ENCODE measurements around the gene FOXO3B.
A peak's percentile ranks its signal among the peaks of the same experiment; 100 is the strongest.
"Not testable (repeated sequence)": the region's sequence is repeated elsewhere in the genome, so short reads cannot be mapped to it uniquely, and the experiment has no call there.

The FOXO3B gene

DNA sequence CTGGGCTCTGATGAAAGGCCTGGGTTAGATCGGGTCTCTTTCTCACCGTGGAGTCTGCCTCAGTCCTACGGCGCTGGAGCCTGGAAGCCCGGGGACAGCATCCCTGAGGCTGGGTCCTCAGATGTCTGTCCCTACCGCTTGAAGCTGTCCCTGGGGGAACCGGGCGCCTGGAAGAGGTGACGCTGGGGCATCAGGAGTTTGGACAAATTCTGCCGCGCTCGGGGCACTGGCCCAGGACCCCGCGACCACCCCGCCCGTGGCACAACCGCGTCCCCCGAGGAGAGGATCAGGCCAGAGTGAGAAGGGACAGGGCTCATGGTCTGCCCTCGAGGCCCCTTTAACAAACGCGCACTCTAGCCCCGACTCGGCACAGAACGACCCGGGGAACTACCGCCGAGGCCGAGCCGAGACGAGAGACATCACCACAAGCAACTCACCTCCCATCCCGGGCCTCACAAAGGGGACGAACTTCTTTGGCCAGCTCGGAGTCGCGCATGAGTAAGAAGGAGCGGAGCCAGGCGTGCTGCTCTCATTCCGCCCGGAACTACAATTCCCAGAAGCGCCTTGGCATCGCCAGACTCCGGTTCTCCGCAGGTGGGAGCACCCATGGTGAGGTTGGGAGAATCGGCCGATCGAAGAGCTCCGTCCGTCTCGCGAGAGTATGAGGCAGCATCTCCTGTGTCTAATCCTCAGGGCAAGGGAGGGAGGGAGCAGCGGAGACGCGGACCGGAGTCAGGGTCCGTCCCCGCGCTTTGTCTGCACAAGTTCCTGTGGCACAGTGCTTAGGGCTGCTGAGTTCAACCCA is at the start of gene FOXO3B:
Gene FOXO3B (minus strand): TSS at position 548 of the 805 bp plus-strand sequence. CDS start 663 bp downstream, outside the sequence.
- DNase-seq (ENCODE audit: low read depth), result peak; percentile 91

DNA sequence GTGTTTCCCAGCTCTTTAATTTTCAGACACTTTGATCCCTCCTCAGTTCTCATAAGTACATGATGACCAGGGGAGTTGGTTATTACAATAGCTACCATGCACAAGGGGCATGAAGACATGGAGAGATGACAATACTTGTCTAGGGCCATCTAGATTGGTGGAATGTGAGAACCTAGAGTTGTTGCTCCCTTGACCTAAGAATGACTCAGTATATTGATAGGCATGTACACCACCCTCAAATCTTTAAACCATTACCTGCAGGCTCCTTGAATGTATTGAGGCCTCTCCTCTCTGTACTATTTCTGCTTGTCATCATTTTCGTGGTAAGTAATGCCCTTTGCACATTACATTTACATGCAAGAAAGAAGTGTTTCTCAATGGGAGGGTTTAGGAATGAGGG is 41.4 kb upstream of the FOXO3B start:
- not testable (repeated sequence) for DNase-seq (ENCODE audit: low read depth)

DNA sequence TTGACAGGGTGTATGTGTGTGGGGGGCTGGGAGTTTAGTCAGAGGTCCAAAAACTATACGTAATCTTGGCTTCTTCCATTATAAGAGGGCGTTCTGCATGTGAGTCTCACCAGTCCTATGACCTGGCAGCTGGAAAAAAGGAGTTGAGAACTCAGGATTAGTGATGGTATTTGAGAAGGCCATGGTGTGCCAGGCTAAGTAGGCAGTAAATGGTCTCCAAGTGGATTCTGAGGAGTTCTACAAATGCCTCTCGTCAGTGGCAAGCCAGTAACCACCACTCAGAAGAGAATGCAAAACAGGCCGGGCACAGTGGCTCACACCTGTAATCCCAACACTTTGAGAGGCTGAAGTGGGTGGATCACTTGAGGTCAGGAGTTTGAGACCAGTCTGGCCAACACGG is 40.5 kb upstream of the FOXO3B start:
- not testable (repeated sequence) for DNase-seq (ENCODE audit: low read depth)

DNA sequence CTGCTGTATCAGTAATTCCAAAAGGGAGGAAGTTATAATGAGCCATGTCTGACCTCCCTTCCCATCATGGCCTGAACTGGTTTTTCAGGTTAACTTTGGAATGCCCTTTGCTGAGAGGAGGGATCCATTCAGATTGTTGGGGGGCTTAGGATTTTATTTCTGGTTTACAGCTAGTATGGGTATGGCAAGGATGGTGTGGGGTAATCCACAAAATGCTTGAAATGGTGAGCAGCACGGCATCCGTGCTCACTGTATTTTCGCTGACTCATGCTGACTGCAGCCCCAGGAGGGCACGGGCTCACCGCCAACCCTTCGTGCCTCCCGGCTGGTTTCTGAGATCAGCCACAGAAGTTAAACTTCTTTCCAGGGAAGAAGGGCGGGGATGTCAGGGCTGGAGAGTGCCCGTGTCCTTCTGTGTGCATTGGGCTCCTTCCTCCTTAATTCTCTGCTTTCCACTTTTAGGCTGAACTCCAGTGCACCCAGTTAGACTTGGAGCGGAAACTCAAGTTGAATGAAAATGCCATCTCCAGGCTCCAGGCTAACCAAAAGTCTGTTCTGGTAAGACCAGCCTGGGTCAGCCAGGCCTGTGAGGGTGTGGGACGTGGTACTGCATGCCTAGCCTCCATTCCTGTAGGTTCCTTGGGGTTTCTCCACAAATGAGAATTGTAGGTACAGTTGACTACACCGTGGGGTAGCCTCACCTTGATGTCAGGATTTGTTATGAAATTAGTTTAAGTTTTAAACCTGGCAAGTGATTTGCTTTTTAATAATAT is 39.8 kb upstream of the FOXO3B start:
- DNase-seq (ENCODE audit: low read depth), result not testable (repeated sequence)

DNA sequence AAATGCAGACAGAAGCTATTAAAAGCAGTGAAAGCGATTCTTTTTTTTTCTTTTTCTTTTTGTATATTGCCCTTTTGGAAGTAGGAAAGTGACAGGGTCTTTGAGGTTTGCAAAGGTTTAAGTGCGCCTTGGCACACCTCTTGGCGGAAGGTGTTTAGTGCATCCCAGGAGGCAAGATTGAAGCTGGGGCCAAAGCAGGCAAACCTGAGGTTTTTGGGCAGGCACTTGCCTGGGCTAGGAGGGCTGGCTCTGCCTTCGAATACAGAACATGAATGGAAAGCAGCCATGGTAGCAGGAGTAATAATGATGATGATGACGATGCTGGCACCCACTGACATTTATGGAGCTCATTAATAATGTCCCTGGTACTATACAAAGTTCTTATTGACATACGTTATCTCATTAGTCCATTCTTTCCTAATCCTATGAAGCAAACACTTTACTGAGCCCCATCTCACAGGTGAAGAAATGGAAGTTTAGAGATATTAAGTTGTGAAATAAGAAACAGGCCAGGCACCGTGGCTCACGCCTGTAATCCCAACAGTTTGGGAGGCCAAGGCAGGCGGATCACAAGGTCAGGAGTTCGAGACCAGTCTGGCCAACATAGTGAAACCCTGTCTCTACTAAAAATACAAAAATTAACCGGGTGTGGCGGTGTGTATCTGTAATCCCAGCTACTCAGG is 37.5 kb upstream of the FOXO3B start:
- DNase-seq (ENCODE audit: low read depth), result not testable (repeated sequence)

DNA sequence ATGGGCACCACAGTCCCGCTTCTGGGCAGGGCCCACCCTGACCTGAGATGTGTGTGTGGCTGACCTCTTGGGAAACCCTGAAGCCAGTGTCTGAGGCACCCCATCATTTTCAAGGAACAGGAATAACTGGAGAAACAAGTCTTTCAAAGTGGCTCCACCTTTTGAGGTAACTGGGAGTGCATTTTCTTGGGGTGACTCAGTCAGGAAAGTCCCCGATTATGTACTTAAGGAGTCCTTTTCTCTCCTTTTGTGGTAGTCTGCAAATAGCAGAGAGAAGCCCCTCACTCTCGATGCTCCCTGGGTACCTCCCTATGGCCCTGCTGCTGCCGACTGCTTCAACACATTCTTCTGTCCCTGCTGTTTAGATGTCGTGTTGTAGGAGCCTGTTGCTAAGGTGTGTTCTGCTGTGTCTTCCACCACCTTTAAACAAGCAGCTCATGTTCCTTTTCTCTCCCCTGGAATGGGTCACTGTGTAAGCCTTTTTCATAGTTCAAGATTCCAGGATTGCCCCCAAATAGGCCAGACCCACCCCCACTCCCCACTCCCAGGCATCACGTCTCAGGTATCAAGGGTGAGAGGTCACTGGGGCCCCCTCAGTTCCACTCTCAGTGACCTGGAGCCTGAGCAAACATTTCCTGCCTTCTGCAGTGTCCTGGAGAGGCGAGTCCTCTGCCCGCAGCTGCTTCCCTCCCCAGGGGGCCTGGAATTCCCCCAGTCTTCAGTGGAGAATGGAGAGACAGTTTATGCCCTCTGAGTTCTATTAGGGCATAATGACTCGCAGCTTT is 36.7 kb upstream of the FOXO3B start:
- DNase-seq (ENCODE audit: low read depth), result peak; percentile 69

DNA sequence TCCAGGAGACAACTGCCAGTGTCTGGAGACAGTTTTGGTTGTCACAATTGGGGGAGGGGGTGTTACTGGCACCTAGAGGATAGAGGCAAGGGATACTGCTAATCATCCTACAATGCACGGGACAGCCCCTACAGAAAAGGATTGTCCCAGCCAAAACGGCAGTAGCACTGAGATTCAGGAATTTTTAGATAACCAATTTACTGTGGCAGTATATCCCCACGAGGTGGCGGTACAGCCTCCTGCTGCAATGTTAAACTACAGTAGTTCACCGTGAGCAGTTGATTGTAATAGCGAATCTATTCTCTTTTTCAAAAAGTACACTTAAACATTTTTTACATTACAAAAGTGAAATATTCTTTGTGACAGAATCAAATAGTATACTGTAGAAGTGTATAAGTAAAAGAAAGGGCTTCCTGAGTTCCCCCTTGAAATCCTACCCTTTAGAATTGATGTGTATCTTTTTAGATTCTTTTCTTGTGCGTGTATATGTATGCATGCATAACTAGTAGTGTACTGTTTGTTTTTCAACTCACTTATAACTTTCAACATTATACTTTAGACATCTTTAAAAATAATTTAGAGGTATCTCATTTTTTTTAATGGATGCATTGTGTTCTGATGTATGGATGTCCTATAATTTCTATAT is 30.4 kb upstream of the FOXO3B start:
- peak; percentile 66 for DNase-seq (ENCODE audit: low read depth)

DNA sequence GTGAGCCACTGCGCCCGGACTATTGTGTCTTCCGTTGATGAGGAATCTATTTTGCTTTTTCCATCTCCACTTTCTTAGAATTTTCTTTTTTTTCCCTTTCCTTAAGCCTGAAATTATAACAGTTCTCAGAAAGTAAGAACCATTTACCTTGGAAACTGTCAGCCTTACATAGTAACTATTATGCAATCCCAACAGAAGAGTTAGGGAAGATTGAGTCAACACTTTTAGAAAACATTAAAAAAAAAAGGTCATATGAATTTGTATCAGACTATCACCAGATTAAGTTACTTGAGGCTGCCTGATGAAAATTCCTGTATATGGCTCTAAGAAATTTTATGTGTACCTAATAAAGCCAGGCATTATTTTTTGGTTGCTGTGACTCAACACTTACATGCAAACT is 26.1 kb upstream of the FOXO3B start:
- DNase-seq (ENCODE audit: low read depth), result not testable (repeated sequence)

DNA sequence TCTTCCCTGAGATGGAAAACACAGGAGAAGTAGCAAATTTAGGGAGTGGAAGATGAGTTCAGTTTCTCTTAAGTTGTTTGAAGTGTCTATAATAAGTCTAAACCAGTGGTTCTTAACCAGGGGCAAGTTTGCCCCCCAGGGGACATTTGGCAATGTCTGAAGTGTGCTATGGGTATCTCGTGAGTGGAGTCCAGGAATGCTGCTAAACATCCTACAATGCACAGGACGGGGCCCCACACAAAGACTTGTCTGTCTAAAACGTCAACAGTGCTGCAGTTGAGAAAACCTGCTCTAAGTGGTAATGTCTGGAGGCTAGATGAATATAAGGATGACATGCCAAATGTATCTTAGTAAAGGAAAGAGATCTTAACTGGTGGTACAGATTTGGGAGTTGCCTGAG is 23.8 kb upstream of the FOXO3B start:
- DNase-seq (ENCODE audit: low read depth), result not testable (repeated sequence)

DNA sequence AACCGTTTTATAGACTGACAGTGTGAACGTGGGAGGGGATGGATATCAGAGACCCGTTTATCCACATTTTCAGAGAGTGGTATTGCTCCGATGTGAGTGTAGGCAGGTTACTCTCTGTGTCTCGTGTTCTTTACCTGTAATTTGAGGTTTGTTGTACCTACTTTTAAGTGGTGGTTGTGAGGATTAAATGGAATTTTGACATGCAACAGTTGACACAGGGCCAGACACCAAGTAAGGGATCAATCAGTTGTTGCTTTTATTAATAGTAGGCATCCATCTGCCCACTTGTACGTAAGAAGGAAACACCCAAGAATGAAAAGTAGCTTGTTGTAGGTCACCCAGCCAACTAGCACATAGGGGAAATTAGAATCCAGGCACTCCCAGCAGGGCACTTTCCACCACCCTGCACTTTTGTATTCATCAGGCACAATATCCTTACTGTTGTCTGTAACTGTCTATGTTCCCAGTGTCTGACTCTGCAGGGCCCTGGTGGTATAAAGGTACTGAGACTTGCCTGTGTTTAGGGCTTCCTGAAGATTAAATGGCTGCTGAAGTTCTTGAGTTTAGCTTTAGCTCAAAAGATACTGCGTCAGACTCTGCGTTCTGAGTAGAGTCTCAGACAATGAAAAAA is 16.5 kb upstream of the FOXO3B start:
- not testable (repeated sequence) for DNase-seq (ENCODE audit: low read depth)

DNA sequence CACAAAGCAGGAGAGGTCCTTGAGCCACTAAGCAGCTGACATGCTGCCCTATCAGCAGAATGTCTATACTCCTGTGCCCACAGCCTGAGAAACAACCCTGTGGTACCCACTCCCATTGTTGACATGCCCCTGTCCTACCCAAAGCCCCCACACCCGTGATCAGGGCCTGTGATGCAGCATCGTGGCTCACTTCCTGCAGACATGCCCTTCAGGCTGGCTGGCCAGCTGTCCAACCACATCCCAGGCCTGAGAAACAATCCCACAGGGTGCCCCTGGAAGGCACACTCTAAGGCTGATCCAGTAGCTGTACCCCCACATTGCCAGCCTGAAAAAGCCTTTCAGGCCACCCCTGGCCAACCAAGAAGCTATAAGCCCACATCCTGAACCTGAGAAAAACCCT is 13.0 kb upstream of the FOXO3B start:
- not testable (repeated sequence) for DNase-seq (ENCODE audit: low read depth)

DNA sequence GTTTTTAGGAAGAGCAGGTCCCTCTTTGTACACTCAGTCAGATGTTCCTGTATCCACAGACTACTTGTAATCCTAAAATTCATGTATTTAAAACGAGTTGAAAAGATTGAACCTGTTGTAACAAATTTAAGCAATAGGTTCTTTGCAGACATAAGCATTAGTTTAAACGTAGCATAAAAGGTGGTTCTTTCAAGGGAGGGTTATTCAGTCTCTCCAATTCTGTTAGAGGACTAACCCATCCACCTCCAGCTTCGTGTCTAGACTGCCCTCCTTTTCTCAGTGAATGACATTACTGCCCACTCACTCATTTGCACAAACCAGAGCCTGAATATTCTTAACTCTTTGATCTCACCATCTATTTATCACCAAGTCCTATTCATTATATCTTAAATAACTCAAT is 554 bp upstream of the FOXO3B start:
- not testable (repeated sequence) for DNase-seq (ENCODE audit: low read depth)

DNA sequence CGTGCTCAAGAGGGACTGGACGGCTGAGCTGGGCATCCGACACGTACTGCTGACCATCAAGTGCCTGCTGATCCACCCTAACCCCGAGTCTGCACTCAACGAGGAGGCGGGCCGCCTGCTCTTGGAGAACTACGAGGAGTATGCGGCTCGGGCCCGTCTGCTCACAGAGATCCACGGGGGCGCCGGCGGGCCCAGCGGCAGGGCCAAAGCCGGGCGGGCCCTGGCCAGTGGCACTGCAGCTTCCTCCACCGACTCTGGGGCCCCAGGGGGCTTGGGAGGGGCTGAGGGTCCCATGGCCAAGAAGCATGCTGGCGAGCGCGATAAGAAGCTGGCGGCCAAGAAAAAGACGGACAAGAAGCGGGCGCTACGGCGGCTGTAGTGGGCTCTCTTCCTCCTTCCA is 4.7 kb downstream of the FOXO3B start:
- not testable (repeated sequence) for DNase-seq (ENCODE audit: low read depth)

DNA sequence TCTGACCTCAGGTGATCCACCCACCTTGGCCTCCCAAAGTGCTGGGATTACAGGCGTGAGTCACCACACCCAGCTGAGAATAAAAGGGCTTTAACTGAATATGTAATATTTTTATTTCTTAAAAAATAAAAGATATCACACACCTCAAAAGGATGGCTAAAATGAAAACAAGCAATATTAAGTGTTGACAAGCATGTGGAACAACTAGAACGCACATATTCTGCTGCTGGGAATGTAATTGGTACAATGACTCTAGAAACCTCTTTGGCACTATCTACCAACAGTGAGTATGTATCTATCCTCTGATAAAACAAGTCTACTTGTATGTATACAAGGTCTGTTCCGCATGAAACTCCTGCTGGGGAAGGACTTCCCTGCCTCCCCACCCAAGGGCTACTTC is 5.2 kb downstream of the FOXO3B start:
- not testable (repeated sequence) for DNase-seq (ENCODE audit: low read depth)

DNA sequence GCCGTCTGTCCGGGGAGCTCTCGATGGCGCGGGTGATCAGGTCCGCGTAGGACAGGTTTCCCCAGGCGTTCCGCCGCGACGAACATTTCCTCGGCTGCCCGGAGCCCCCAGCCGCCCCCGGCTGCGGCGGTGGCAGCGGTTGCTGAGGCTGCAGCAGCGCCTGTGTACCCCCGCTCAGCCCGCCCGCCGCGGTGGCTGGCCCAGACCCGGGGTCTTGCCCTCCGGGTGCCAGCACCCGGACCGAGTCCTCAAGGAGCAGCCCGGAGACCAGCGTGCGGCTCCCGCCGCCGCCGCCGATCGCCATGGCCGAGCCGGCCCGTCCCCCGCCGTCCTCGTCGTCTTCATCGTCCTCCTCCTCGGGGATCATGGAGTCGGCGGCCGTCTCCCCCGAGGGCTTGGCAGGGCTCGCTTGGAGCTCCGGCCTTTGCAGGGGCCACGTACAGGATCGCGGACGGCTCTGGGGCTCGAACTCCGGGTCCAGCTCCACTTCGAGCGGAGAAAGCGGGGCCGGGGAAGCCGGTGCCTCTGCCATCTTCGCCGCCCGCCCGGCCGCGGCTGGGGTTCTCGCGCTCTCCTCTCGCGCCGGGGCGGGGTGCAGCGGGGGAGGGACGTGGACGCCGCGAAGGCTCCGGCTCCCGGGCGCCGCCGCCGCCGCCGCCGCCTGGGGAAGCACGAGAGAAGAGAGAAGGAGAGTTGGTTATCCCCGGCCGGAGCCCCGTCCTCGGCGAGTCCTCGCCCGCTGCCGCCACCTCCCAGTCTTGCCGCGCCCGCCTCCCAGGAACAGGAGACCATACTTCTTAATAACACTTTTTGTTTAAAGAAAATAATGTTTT is 9.5 kb downstream of the FOXO3B start:
- DNase-seq (ENCODE audit: low read depth), result not testable (repeated sequence)

DNA sequence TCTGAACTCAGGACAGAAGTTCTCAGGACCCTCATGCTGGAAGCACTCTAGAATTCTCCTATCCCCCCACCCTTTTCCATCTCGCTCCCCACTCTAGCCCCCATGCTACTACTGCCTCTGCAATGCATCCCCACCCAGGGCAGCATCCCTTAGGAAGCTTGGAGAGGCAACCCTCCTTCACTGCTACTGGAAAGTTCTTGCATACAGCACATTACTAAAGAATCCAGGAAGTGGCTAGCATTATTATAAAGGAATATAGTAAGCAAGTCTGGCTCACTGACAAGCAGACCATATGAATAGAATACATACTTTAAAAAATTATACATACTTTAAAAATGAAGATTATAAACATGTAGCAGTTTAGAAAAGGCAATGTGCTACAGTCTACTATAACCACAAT is 13.5 kb downstream of the FOXO3B start:
- not testable (repeated sequence) for DNase-seq (ENCODE audit: low read depth)

DNA sequence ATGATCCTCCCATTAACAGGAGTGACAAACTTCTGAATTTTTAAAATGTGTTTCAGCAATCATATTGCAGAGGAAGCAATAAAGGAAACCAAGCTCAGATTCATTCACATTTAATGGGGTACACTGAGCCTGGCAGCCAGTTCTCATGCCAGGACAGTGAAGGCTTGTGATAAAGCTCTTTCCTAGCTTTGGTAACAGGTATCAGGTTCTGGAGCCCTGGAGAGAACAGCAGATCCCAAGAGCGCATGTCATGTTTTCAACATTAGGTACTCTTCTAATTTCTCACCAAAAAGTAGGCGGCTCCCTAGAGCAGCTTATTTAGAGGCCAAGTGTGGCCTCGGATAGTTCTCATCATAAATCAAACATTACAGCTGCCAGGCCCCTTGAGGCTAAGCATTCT is 14.6 kb downstream of the FOXO3B start:
- DNase-seq (ENCODE audit: low read depth), result not testable (repeated sequence)

DNA sequence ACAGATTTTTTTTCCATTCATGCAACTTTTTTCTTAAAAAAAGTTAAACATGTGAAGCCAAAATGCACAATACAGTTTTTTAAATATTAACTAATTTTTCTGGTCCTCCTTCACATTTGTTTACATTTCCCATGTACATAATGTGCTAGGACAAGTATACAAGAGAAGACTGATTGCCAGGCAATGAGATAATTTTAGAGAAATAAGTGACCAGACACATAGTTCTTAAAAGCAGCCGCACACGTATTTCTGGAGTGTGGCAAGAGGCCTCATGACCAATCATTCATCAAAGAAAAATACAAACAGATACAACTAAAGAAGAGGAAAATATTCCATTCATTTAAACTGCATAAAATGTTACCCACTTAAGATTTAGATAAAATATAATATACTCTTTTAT is 15.8 kb downstream of the FOXO3B start:
- DNase-seq (ENCODE audit: low read depth), result not testable (repeated sequence)

DNA sequence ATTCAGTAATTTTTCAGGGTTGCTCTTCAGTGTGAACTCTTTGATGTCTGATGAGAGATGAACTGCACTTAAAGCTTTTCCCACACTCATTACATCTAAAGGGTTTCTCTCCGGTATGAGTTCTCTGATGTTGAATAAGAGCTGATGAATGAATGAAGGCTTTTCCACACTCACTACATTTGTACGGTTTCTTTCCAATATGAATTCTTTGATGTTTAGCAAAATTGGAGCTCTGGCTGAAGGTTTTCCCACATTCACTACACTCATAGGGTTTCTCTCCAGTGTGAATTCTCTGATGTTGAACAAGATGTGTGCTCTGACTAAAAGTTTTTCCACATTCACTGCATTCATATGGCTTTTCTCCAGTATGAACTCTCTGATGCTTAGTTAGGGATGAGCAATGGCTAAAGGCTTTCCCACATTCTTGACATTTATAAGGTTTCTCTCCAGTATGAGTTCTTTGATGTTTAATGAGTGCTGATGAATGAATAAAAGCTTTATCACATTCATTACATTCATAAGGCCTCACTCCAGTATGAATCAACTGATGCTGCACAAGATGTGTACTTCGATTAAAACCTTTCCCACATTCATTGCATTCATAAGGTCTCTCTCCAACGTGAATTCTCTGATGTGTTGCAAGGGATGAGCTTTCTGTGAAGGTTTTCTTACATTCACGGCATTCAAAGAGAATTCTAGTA is 20.0 kb downstream of the FOXO3B start:
- DNase-seq (ENCODE audit: low read depth), result peak; percentile 8
